H9 (cell line): Measurements from ENCODE around the gene DLG5. TPM values are rescaled to one million over a fixed set of nuclear protein-coding genes. Genes with fewer than 3 reads are reported as not detected.

Source experiments
- DNase-seq: peaks from one replicate; pipeline ENCODE4 v3.0.0-alpha.2; 2017
- H2AFZ ChIP-seq: one replicate; pipeline ENCODE4 v1.6.1; 2013; ENCODE audit warnings: mild to moderate bottlenecking, low read length, control low read depth, moderate library complexity
- H2AK5ac ChIP-seq: 2 replicates; pipeline ENCODE4 v1.6.1; 2013; ENCODE audit warnings: low read length, control low read depth, mixed read lengths; ENCODE audit not compliant: insufficient read length
- H2BK120ac ChIP-seq: one replicate; pipeline ENCODE4 v1.6.1; 2013; ENCODE audit warnings: low read depth, mild to moderate bottlenecking, low read length, control low read depth, inconsistent platforms; ENCODE audit not compliant: poor library complexity, severe bottlenecking
- H2BK12ac ChIP-seq: 2 replicates; pipeline ENCODE4 v1.6.1; 2013; ENCODE audit warnings: low read length, control low read depth, mixed read lengths, low read depth; ENCODE audit not compliant: insufficient read length
- H2BK15ac ChIP-seq: 2 replicates; pipeline ENCODE4 v1.6.1; 2013; ENCODE audit warnings: low read depth, low read length, control low read depth
- H2BK20ac ChIP-seq: one replicate; pipeline ENCODE4 v1.6.1; 2013; ENCODE audit warnings: low read depth, mild to moderate bottlenecking, low read length, control low read depth, inconsistent platforms; ENCODE audit not compliant: poor library complexity, severe bottlenecking
- H2BK5ac ChIP-seq: 2 replicates; pipeline ENCODE4 v1.6.1; 2013; ENCODE audit warnings: low read length, control low read depth, mixed read lengths; ENCODE audit not compliant: insufficient read length
- H3K14ac ChIP-seq: 2 replicates; pipeline ENCODE4 v1.6.1; 2013; ENCODE audit warnings: low read length, control low read depth; ENCODE audit not compliant: insufficient read depth
- H3K18ac ChIP-seq: 2 replicates; pipeline ENCODE4 v1.6.1; 2013; ENCODE audit warnings: low read depth, mild to moderate bottlenecking, mixed read lengths, low read length, control low read depth; ENCODE audit not compliant: insufficient read length
- H3K23ac ChIP-seq: 2 replicates; pipeline ENCODE4 v1.6.1; 2013; ENCODE audit warnings: low read length, control low read depth, mixed read lengths, low read depth; ENCODE audit not compliant: insufficient read length
- H3K23me2 ChIP-seq: 2 replicates; pipeline ENCODE4 v1.6.1; 2013; ENCODE audit warnings: low read depth, mild to moderate bottlenecking, mixed read lengths, low read length, control low read depth; ENCODE audit not compliant: insufficient read length, poor library complexity, severe bottlenecking
- H3K27ac ChIP-seq: 2 replicates; pipeline ENCODE4 v1.5.1; 2013; ENCODE audit warnings: low read length, control low read depth, mixed read lengths, low read depth; ENCODE audit not compliant: insufficient read length
- H3K27me3 ChIP-seq: 2 replicates; pipeline ENCODE4 v1.6.1; 2013; ENCODE audit warnings: low read length, control low read depth, inconsistent platforms; ENCODE audit not compliant: insufficient read depth
- H3K4ac ChIP-seq: 2 replicates; pipeline ENCODE4 v1.6.1; 2013; ENCODE audit warnings: low read depth, mild to moderate bottlenecking, control low read depth, inconsistent platforms, low read length, moderate library complexity
- H3K4me1 ChIP-seq: 2 replicates; pipeline ENCODE4 v1.6.1; 2013; ENCODE audit warnings: low read length, control low read depth, inconsistent platforms; ENCODE audit not compliant: insufficient read depth
- H3K4me2 ChIP-seq: 2 replicates; pipeline ENCODE4 v1.6.1; 2013; ENCODE audit warnings: low read length, control low read depth, mixed read lengths; ENCODE audit not compliant: insufficient read length, insufficient read depth
- H3K56ac ChIP-seq: 2 replicates; pipeline ENCODE4 v1.6.1; 2013; ENCODE audit warnings: low read depth, mild to moderate bottlenecking, mixed read lengths, low read length, control low read depth; ENCODE audit not compliant: insufficient read length
- H3K79me1 ChIP-seq: 2 replicates; pipeline ENCODE4 v1.6.1; 2013; ENCODE audit warnings: low read depth, mild to moderate bottlenecking, moderate library complexity, low read length, control low read depth, inconsistent platforms; ENCODE audit not compliant: insufficient read depth, poor library complexity, severe bottlenecking
- H3K79me2 ChIP-seq: 2 replicates; pipeline ENCODE4 v1.6.1; 2013; ENCODE audit warnings: low read length, control low read depth, inconsistent platforms; ENCODE audit not compliant: insufficient read depth
- H3K9ac ChIP-seq: 2 replicates; pipeline ENCODE4 v1.6.1; 2013; ENCODE audit warnings: low read length, control low read depth, mixed read lengths; ENCODE audit not compliant: insufficient read length; ENCODE audit errors: extremely low read depth
- H3K9me3 ChIP-seq: one replicate; pipeline ENCODE4 v1.6.1; 2013; ENCODE audit warnings: low read depth, low read length, inconsistent platforms; ENCODE audit not compliant: control insufficient read depth
- H3T11ph ChIP-seq: one replicate; pipeline ENCODE4 v1.6.1; 2013; ENCODE audit warnings: mild to moderate bottlenecking, low read length, control low read depth, inconsistent platforms
- H4K20me1 ChIP-seq: one replicate; pipeline ENCODE4 v1.6.1; 2013; ENCODE audit not compliant: control insufficient read depth, insufficient read length, insufficient read depth
- H4K5ac ChIP-seq: 2 replicates; pipeline ENCODE4 v1.6.1; 2013; ENCODE audit warnings: low read depth, mild to moderate bottlenecking, mixed read lengths, low read length, control low read depth; ENCODE audit not compliant: insufficient read length
- H4K8ac ChIP-seq: replicated peaks from 2 replicates; pipeline ENCODE4 v1.6.1; 2013; ENCODE audit warnings: low read length, control low read depth, mixed read lengths, low read depth; ENCODE audit not compliant: insufficient read length
- H4K91ac ChIP-seq: 2 replicates; pipeline ENCODE4 v1.6.1; 2013; ENCODE audit warnings: low read depth, mild to moderate bottlenecking, moderate library complexity, mixed read lengths, low read length, control low read depth; ENCODE audit not compliant: insufficient read length
- H3K27ac Mint-ChIP-seq, 3 experiments: 2 replicates in 2 of 3; 3 replicates in 1 of 3; pipeline ENCODE4 v1.8.0; 2020 to 2021; ENCODE audit warnings: mixed read lengths in 3 of 3, mild to moderate bottlenecking in 1 of 3, moderate library complexity in 1 of 3
- H3K27me3 Mint-ChIP-seq: 2 replicates; pipeline ENCODE4 v1.8.0; 2021; ENCODE audit warnings: low read depth, mild to moderate bottlenecking, moderate library complexity, mixed read lengths
- H3K36me3 Mint-ChIP-seq, 3 experiments: 2 replicates in 2 of 3; 3 replicates in 1 of 3; pipeline ENCODE4 v1.8.0; 2020 to 2021; ENCODE audit warnings: low read depth in 3 of 3, mixed read lengths in 3 of 3; ENCODE audit not compliant: insufficient read depth in 1 of 3
- H3K4me1 Mint-ChIP-seq, 2 experiments: 2 replicates each; pipeline ENCODE4 v1.8.0; 2020; ENCODE audit warnings: mixed read lengths in 2 of 2
- H3K4me3 Mint-ChIP-seq, 2 experiments: 2 replicates in 1 of 2; 3 replicates in 1 of 2; pipeline ENCODE4 v1.8.0; 2020 to 2021; ENCODE audit warnings: mild to moderate bottlenecking in 2 of 2, mixed read lengths in 2 of 2, moderate library complexity in 1 of 2
- H3K9me3 Mint-ChIP-seq, 2 experiments: 2 replicates in 1 of 2; 3 replicates in 1 of 2; pipeline ENCODE4 v1.8.0; 2020; ENCODE audit warnings: mild to moderate bottlenecking in 2 of 2, mixed read lengths in 2 of 2, moderate library complexity in 1 of 2
- WGBS: extraction: QIAGEN DNeasy Blood & Tissue Kit; methylation state at CpG from one replicate; pipeline ENCODE4 v1.1.7; 2013; ENCODE audit warnings: missing lambda C conversion rate, low lambda C conversion rate, mixed read lengths; ENCODE audit not compliant: insufficient read length; ENCODE audit errors: extremely low coverage; 5-methylcytosine and 5-hydroxymethylcytosine counted together
- total RNA-seq: library from RNA; stranded (reverse); gene quantifications from 2 replicates; pipeline ENCODE4 v1.2.1, GENCODE V29; 2021
- TF ChIP-seq, protein P1 (sequence below): fragments of 200-600 bp; sonication (generic); conservative IDR thresholded peaks from 3 replicates; pipeline ENCODE4 v1.8.0; 2021; ENCODE audit warnings: antibody characterized with exemption, mild to moderate bottlenecking

DLG5 gene
- total RNA-seq, 1 experiment from 2014 or later: 67.4 TPM

DNA sequence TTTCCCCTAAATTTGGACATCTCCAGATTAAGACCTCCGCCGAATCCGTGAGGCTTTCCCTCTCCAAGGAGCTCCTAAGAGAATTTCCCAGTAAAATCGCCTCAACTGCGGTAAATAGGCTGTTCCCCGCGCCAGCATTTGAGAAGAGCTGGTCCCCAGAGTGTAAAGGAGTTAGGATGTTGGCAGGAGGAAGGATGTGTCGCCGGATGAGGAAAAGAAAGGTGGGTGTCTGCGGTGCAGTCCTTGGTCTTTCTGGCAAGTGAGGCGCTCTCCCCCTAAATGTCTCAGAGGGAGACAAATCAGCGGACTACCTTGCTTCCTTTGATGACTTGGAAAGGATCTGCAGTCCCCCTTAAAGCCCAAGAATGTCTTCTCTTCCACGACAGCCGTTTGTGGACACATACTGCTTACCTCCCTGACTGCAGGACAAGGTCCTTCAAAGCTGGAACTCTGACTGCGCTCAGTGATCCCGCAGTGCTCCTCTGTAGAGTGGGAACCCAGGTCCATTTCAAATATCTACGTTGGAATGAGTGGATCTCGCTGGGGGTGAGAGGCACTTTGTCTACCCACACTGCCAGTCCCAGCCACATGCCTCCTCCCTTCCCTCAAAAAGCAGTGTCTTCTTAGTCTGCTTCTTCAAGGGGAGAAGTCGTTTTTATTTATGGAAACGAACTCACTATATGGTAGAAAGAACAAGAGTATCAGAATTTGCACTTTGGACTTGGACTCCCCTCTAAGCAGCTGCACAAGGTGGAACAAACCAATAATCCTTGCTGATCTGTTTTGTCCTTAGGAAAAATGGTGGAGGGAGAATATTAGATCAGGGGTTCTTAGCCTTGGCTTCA lies 1.1 kb upstream of the DLG5 start:
- Histone ChIP-seq H3K9me3 (no peaks in the 10 kb centered on the region), H3K4me2 (peak overlapping the region; percentile 36), H2BK15ac (no peak overlapping the region), H3K23ac (no peak overlapping the region), H3K23me2 (peaks cover 9% of the 10 kb centered on the region), H3K79me1 (no peaks in the 10 kb centered on the region), H3K4ac (no peak overlapping the region), H2BK12ac (no peak overlapping the region), H2BK5ac (no peak overlapping the region), H4K91ac (no peak overlapping the region), H3T11ph (no peak overlapping the region), H3K14ac (no peak overlapping the region), H4K8ac (no peak overlapping the region), H3K79me2 (peaks cover 26% of the 10 kb centered on the region; the same call in 1 of the 2 replicates), H3K18ac (no peak overlapping the region), H2BK120ac (no peak overlapping the region), H3K27ac (no peak overlapping the region), H4K20me1 (no peaks in the 10 kb centered on the region), H3K56ac (no peak overlapping the region), H3K9ac (no peak overlapping the region), H2BK20ac (no peak overlapping the region), H4K5ac (no peak overlapping the region), H3K27me3 (no peaks in the 10 kb centered on the region), H3K4me1 (no peaks in the 10 kb centered on the region), H2AK5ac (no peak overlapping the region), H2AFZ (no peak overlapping the region)
- TF ChIP-seq, protein P1, sequence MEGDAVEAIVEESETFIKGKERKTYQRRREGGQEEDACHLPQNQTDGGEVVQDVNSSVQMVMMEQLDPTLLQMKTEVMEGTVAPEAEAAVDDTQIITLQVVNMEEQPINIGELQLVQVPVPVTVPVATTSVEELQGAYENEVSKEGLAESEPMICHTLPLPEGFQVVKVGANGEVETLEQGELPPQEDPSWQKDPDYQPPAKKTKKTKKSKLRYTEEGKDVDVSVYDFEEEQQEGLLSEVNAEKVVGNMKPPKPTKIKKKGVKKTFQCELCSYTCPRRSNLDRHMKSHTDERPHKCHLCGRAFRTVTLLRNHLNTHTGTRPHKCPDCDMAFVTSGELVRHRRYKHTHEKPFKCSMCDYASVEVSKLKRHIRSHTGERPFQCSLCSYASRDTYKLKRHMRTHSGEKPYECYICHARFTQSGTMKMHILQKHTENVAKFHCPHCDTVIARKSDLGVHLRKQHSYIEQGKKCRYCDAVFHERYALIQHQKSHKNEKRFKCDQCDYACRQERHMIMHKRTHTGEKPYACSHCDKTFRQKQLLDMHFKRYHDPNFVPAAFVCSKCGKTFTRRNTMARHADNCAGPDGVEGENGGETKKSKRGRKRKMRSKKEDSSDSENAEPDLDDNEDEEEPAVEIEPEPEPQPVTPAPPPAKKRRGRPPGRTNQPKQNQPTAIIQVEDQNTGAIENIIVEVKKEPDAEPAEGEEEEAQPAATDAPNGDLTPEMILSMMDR: no peak
- Mint-ChIP-seq H3K9me3 (peaks cover 0 to 5% of the 10 kb centered on the region in 2 experiments; a peak in 1 of 5 replicates), H3K27ac (peak overlapping the region in 2 of 3 experiments; percentile 6 to 11; a peak in 3 of 7 replicates), H3K4me1 (peaks cover 28 to 35% of the 10 kb centered on the region in 2 experiments), H3K4me3 (peak overlapping the region; percentile 69 to 78), H3K36me3 (peaks cover 0 to 10% (median 5%) of the 10 kb centered on the region in 3 experiments; a peak in 6 of 7 replicates), H3K27me3 (peaks cover 12% of the 10 kb centered on the region)
- WGBS: no CpG with 5 or more reads among the region's 20 CpGs
- DNase-seq: no peak
